Loucy (cell line): Measurements from ENCODE around the gene MALRD1.

Experiments used
- H2AFZ ChIP-seq: fragments of 200-600 bp; sonication (generic); 2 replicates; pipeline ENCODE4 v1.6.0; 2016; ENCODE audit warnings: antibody characterized with exemption, mild to moderate bottlenecking, low read length, moderate library complexity
- H3F3A ChIP-seq: fragments of 200-600 bp; 2 replicates; pipeline ENCODE4 v1.6.0; 2016; ENCODE audit warnings: antibody characterized with exemption, low read depth, mild to moderate bottlenecking
- H3K27me3 ChIP-seq: fragments of 200-600 bp; sonication (generic); 2 replicates; pipeline ENCODE4 v1.6.1; 2014; ENCODE audit warnings: low read length, mild to moderate bottlenecking; ENCODE audit not compliant: insufficient read depth, poor library complexity, severe bottlenecking
- H3K36me3 ChIP-seq: fragments of 200-600 bp; sonication (generic); 2 replicates; pipeline ENCODE4 v1.6.1; 2016; ENCODE audit warnings: low read length; ENCODE audit not compliant: insufficient read depth
- H3K4me1 ChIP-seq: fragments of 200-600 bp; sonication (generic); 2 replicates; pipeline ENCODE4 v1.5.1; 2014; ENCODE audit warnings: low read length, mild to moderate bottlenecking; ENCODE audit not compliant: insufficient read depth, poor library complexity, severe bottlenecking
- H3K4me2 ChIP-seq: fragments of 200-600 bp; sonication (generic); 2 replicates; pipeline ENCODE4 v1.6.0; 2014; ENCODE audit warnings: antibody characterized with exemption, low read length, low read depth, mild to moderate bottlenecking; ENCODE audit not compliant: poor library complexity, severe bottlenecking
- H3K4me3 ChIP-seq: fragments of 200-600 bp; sonication (generic); 2 replicates; pipeline ENCODE4 v1.5.1; 2014; ENCODE audit warnings: low read length, mild to moderate bottlenecking, mixed read lengths; ENCODE audit not compliant: poor library complexity, severe bottlenecking
- H3K79me2 ChIP-seq: fragments of 200-600 bp; sonication (generic); 2 replicates; pipeline ENCODE4 v1.6.1; 2014; ENCODE audit warnings: low read length; ENCODE audit not compliant: insufficient read depth
- H3K9ac ChIP-seq: fragments of 200-600 bp; sonication (generic); 2 replicates; pipeline ENCODE4 v1.6.0; 2014; ENCODE audit warnings: mild to moderate bottlenecking, low read depth, low read length, moderate library complexity; ENCODE audit not compliant: poor library complexity, severe bottlenecking
- H3K9me2 ChIP-seq: fragments of 200-600 bp; sonication (generic); replicated peaks from 2 replicates; pipeline ENCODE4 v1.6.1; 2016; ENCODE audit warnings: low read depth, low read length, mixed read lengths
- H3K9me3 ChIP-seq: fragments of 200-600 bp; sonication (generic); 2 replicates; pipeline ENCODE4 v1.6.1; 2014; ENCODE audit warnings: mild to moderate bottlenecking, antibody characterized with exemption, low read length, low read depth; ENCODE audit not compliant: insufficient read depth
- H4K20me1 ChIP-seq: fragments of 200-600 bp; sonication (generic); 2 replicates; pipeline ENCODE4 v1.6.0; 2014; ENCODE audit warnings: antibody characterized with exemption, low read length, mild to moderate bottlenecking; ENCODE audit not compliant: insufficient read depth, poor library complexity, severe bottlenecking
- EZH2phosphoT487 ChIP-seq: fragments of 200-600 bp; IDR thresholded peaks from 2 replicates; pipeline ENCODE4 v1.6.1; 2018; ENCODE audit warnings: antibody characterized with exemption, mild to moderate bottlenecking, moderate library complexity, borderline replicate concordance
- TF ChIP-seq, protein P1 (sequence below): fragments of 200-600 bp; sonication (generic); conservative IDR thresholded peaks from 2 replicates; pipeline ENCODE4 v1.5.1; 2014; ENCODE audit warnings: mild to moderate bottlenecking, antibody characterized with exemption, low read length

MALRD1 gene

DNA sequence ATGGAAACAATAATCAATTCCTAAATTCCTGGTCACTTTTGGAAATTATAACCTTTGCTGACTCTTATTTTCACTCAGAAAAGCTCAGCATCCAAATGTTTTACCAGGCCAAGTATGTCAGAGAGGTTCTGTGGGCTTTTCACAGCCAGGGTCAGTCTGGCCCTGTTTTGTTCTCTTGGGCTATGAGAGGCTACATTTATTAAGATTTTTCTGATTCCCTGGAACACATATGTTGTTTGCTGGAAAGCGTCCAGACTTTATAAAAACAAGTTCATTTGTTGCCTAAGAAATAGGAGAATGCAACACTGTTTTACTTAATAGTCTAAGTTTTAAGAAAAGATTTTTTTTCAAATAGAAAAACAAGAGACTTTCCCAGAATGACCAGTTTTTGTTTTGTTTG lies 529.2 kb downstream of the MALRD1 start:
- Histone ChIP-seq H3K4me2 (no peak overlapping the region), H4K20me1 (no peaks in the 10 kb centered on the region), H3K9me2 (no peaks in the 10 kb centered on the region), H2AFZ (no peak overlapping the region), H3K36me3 (no peaks in the 10 kb centered on the region), H3K9me3 (no peaks in the 10 kb centered on the region; the same call in 1 of the 2 replicates), H3K4me3 (no peak overlapping the region), H3K9ac (no peak overlapping the region), H3K4me1 (no peaks in the 10 kb centered on the region), H3K27me3 (no peaks in the 10 kb centered on the region), H3F3A (no peaks in the 10 kb centered on the region), H3K79me2 (no peaks in the 10 kb centered on the region)
- TF ChIP-seq, protein P1, sequence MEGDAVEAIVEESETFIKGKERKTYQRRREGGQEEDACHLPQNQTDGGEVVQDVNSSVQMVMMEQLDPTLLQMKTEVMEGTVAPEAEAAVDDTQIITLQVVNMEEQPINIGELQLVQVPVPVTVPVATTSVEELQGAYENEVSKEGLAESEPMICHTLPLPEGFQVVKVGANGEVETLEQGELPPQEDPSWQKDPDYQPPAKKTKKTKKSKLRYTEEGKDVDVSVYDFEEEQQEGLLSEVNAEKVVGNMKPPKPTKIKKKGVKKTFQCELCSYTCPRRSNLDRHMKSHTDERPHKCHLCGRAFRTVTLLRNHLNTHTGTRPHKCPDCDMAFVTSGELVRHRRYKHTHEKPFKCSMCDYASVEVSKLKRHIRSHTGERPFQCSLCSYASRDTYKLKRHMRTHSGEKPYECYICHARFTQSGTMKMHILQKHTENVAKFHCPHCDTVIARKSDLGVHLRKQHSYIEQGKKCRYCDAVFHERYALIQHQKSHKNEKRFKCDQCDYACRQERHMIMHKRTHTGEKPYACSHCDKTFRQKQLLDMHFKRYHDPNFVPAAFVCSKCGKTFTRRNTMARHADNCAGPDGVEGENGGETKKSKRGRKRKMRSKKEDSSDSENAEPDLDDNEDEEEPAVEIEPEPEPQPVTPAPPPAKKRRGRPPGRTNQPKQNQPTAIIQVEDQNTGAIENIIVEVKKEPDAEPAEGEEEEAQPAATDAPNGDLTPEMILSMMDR, result no peak
- TF ChIP-seq EZH2phosphoT487, result no peak

- no peaks in the 10 kb centered on the region for H4K20me1 ChIP-seq
- no peaks in the 10 kb centered on the region for H3K79me2 ChIP-seq
- TF ChIP-seq, protein P1, result no peak
- TF ChIP-seq EZH2phosphoT487, result no peak
- H3K36me3 ChIP-seq, result no peaks in the 10 kb centered on the region
- H3K27me3 ChIP-seq, result no peaks in the 10 kb centered on the region
- H3K9me3 ChIP-seq, result no peaks in the 10 kb centered on the region
- no peaks in the 10 kb centered on the region for H3K4me1 ChIP-seq
- H3K9me2 ChIP-seq, result no peaks in the 10 kb centered on the region
- H3F3A ChIP-seq, result no peaks in the 10 kb centered on the region
- H2AFZ ChIP-seq, result no peak overlapping the region
- H3K4me3 ChIP-seq, result no peak overlapping the region
- no peak overlapping the region for H3K4me2 ChIP-seq
- no peak overlapping the region for H3K9ac ChIP-seq
Observed at GRCh38 chr10:19578571-19578970, 530.0 kb downstream of the MALRD1 start.

- H3K4me2 ChIP-seq, result no peak overlapping the region
- H3K9me2 ChIP-seq, result no peaks in the 10 kb centered on the region
- no peak overlapping the region for H3K4me3 ChIP-seq
- no peaks in the 10 kb centered on the region for H3K9me3 ChIP-seq
- no peaks in the 10 kb centered on the region for H3F3A ChIP-seq
- no peak overlapping the region for H3K9ac ChIP-seq
- no peaks in the 10 kb centered on the region for H3K4me1 ChIP-seq
- no peaks in the 10 kb centered on the region for H3K36me3 ChIP-seq
- H4K20me1 ChIP-seq, result no peaks in the 10 kb centered on the region
- no peak overlapping the region for H2AFZ ChIP-seq
- no peaks in the 10 kb centered on the region for H3K79me2 ChIP-seq
- no peaks in the 10 kb centered on the region for H3K27me3 ChIP-seq
- TF ChIP-seq EZH2phosphoT487, result no peak
- TF ChIP-seq, protein P1, result no peak
Observed at GRCh38 chr10:19579761-19580545, 531.4 kb downstream of the MALRD1 start.
